Bronchial smooth muscle cell (primary cell): Measurements from ENCODE around the gene MIER1. TPM values are rescaled to one million over a fixed set of nuclear protein-coding genes. Genes with fewer than 3 reads are reported as not detected.

Source experiments
- total RNA-seq: library from RNA; depleted of rRNA; stranded (reverse); fragments of >200 nt; gene quantifications from 2 replicates; pipeline ENCODE4 v1.2.1, GENCODE V29; 2014

The MIER1 gene
- total RNA-seq = 28.1 and 38.2 TPM in 2 replicates

GRCh38 chr1:66924756-66925557 is at the start of gene MIER1, which contains the start of gene DNAI4:
TSS of gene MIER1 (plus strand) at chr1:66924990. CDS start at chr1:66925029, 39 bp downstream.
TSS of gene DNAI4 (minus strand) at chr1:66924856. CDS start at chr1:66924831, 25 bp downstream.

Other genes starting within 250 kb of the MIER1 start
- gene DYNLT5, start 172.5 kb upstream of the MIER1 start, total RNA-seq = 0.16 TPM in 1 of 2 replicates, not detected in the other
- gene INSL5, start 123.7 kb upstream of the MIER1 start, total RNA-seq = not detected in 2 replicates
- 8.4 and 10.8 TPM in 2 replicates for gene DNAI4, start 134 bp upstream of the MIER1 start, total RNA-seq
- gene SLC35D1, start 129.2 kb downstream of the MIER1 start, total RNA-seq = 7.7 and 8.4 TPM in 2 replicates
- not detected in 2 replicates for gene C1orf141, start 210.0 kb downstream of the MIER1 start, total RNA-seq
- not detected in 2 replicates for gene IL23R, start 241.5 kb downstream of the MIER1 start, total RNA-seq